Prostate gland (tissue), 2 donors: ENCODE results near the gene NPNT.

Source experiments
- POLR2A ChIP-seq: fragments of 450-650 bp; IDR thresholded peaks from one replicate; pipeline ENCODE4 v1.6.1; 2016; ENCODE audit warnings: antibody characterized with exemption, mild to moderate bottlenecking
- POLR2AphosphoS5 ChIP-seq: sonication (generic); formaldehyde crosslinking; IDR thresholded peaks from one replicate; pipeline ENCODE4 v1.6.1; 2017; ENCODE audit warnings: antibody characterized with exemption
- TF ChIP-seq, protein P1 (sequence below), 4 experiments: fragments of 200-600 bp in 2 of 4; fragments of 450-650 bp in 2 of 4; sonication (generic) in 2 of 4; IDR thresholded peaks; 1 replicate in 3 of 4; 2 replicates in 1 of 4; pipeline ENCODE4 v1.5.1; 2016 to 2019; ENCODE audit warnings: antibody characterized with exemption in 4 of 4, mild to moderate bottlenecking in 2 of 4, moderate library complexity in 2 of 4

- no peak for TF ChIP-seq POLR2AphosphoS5
- TF ChIP-seq, protein P1, sequence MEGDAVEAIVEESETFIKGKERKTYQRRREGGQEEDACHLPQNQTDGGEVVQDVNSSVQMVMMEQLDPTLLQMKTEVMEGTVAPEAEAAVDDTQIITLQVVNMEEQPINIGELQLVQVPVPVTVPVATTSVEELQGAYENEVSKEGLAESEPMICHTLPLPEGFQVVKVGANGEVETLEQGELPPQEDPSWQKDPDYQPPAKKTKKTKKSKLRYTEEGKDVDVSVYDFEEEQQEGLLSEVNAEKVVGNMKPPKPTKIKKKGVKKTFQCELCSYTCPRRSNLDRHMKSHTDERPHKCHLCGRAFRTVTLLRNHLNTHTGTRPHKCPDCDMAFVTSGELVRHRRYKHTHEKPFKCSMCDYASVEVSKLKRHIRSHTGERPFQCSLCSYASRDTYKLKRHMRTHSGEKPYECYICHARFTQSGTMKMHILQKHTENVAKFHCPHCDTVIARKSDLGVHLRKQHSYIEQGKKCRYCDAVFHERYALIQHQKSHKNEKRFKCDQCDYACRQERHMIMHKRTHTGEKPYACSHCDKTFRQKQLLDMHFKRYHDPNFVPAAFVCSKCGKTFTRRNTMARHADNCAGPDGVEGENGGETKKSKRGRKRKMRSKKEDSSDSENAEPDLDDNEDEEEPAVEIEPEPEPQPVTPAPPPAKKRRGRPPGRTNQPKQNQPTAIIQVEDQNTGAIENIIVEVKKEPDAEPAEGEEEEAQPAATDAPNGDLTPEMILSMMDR (IDR thresholded peaks at IDR 0.05) = no peak
- TF ChIP-seq POLR2A = no peak
Measured at GRCh38 chr4:105900541-105900940, 5.3 kb downstream of the NPNT start.
